Effector CD8-positive, alpha-beta T cell (primary cell): ENCODE measurements around the gene RUNX3.
"Not testable (repeated sequence)": the region's sequence is repeated elsewhere in the genome, so short reads cannot be mapped to it uniquely, and the experiment has no call there.

Experiments
- DNase-seq: peaks from one replicate; lab custom pipeline; 2025; lab: John Stamatoyannopoulos, UW

Gene RUNX3

DNA sequence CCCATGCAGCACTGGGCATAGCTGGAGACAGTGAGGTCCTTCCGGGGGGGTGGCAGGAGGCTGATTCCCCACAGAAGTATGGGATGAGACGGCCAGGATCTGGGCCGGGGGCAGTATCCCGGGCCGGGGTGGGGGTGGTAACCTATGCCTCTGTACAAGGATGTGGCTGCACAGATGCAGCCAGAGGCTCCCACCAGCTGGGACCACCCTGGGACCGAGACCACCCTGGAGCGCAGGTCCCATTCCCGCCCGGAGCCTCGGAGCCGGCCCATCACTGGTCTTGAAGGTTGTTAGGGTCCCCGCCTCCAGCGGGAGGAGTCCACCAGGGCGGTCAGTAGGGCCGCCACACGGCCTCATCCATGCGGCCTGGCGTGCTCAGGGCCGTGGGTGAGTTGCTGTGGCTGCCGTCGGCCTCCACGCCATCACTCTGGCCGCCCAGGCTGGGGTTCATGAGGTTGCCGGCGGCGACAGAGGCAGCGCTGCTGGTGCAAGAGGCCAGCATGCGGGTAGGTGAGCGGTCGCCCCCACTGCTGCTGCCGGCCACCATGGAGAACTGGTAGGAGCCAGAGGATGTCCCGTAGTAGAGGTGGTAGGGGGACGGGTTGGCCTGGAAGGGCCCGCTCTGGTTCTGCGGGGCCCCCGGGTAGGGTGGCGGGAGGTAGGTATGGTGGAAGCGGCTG lies 28.1 kb downstream of the RUNX3 start:
- no peak for DNase-seq

DNA sequence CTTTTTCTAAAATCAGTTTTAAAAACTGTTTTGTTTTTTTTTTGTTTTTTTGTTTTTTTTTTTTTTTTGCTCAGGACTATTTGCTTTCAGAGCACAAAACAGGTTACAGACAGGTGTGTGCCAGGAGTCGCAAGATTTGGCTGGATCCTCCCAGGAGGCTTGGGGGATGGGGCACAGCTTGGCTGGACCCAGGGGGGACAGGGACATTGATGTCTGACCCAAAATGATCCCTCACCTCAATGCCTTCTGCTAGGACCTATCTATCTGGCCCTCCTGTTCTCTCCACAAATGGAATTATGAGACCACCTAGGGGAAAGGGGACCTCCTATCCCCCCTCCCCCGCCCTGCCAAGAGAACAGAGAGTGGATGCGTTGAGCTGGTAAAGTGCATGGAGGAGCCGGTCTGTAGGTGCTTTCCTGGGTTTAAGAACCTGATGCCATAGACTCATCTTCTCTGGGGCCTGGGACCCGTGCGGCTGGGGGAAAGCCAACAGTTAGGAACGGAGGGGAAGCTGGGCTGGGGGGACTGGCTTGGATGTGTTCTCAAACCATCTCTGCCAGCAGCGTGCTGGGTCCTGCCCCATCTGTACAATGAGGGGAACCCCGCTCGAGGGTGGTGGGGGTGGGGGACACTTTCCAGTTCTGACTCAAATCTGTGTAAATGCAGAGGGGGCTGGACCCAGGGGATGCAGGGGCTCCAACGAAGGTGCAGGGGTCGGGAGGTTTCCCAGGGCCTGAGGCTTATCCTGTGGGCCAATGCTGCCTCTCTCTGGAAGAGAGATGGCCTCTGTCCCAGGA lies 28.9 kb downstream of the RUNX3 start:
- DNase-seq, result no peak

DNA sequence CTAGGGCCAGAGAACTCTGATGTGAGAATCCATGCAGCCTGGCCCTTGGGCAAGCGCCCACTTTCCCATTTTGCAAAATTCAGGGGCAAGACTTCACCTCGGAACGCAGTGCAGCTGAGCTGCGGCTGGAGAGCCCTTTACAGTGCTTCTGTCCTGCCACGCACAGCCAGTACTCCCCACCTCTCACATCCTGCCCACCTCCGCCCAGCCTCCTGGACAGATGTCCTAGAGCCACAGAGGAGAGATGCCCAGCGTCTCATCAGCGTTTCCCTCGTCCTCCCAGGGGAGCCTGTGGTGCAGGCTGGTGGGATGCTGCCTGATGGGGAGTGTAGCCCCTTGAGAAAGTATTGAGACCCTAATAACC lies 29.6 kb downstream of the RUNX3 start:
- DNase-seq, result no peak

DNA sequence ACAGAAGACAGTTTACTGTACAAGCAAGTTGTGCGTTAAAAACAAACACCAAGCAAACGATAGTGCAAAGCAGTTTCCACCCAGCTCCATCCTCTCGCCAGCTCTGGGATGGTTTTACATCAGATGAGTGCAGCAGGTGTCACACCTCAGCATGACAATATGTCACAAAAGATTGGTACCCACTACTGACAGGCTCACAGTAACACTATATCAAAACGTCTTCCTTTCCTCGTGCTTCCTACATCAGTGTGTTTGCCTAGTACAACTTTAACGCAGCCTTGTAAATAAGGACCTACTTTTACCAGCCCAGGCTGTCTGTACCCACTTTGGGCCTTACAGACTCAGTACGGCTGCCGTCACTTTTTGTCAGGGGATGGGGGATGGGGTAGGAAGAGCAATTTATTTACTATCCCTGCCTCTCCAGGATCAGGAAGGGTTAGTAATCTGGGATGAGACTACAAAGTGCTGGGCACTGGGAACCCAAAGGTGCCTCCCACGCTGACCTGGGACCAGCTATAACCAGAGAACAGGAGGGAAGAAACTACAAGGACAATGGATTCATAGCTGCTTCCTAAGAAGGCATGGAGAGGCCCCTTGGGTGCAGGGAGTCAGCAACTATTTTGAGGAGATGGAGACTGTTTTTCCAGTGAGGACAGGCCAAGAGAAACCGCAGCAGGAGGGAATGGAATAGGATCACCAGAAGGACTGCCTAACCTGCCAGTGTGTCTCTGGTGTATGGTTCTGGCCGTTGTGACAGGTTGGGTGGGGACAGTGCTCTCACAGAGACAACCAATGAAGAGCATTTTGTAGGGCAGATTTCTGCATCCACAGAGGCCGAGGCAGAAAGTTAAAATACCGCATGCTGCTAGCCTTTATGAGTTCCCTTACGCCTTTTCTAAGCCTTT lies 30.2 kb downstream of the RUNX3 start:
- DNase-seq, result no peak

- no peak for DNase-seq
Measured at GRCh38 chr1:24898909-24899439, 31.1 kb downstream of the RUNX3 start.

GRCh38 chr1:24898152-24898908 lies 31.7 kb downstream of the RUNX3 start:
- no peak for DNase-seq

GRCh38 chr1:24897263-24898151 lies 32.6 kb downstream of the RUNX3 start:
- DNase-seq, result no peak

- DNase-seq, result no peak
Measured at GRCh38 chr1:24896596-24897262, 33.3 kb downstream of the RUNX3 start.

- no peak for DNase-seq
Measured at GRCh38 chr1:24896176-24896575, 33.9 kb downstream of the RUNX3 start.

DNA sequence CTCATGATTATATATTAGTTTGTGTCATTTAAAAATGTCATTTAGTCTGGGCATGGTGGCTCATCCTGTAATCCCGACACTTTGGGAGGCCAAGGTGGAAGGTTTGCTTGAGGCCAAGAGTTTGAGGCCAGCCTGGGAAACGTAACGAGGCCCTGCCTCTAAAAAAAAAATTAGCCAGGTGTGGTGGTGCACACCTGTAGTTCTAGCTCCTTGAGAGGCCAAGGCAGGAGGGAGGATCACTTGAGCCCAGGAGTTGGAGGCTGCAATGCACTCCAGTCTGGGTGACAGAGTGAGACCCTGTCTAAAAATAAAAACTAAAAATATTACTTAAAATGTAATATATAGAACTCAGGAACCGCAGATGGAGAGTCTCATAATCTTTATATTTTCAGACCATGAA lies 34.6 kb downstream of the RUNX3 start:
- no peak for DNase-seq

- no peak for DNase-seq
Measured at GRCh38 chr1:24894002-24894401, 36.1 kb downstream of the RUNX3 start.

DNA sequence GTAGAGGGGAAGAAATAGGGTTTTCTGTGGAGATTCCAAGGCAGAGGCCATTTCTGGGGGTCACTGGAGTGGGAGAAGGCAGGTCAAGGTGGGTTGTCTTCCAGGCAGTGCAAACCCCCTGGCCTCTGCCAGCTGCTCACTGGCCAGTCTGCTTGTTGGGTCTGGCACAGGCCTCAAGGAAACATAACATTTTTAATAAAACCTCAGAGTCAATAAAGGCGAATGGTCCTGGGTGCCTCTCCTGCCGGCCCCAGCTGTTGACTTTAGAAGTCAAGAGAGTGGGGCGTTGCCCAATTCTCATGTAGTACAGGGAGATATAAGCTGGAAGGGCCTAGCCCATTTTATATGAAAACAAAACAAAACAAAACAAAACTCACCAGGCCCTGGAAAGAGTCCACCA lies 36.6 kb downstream of the RUNX3 start:
- no peak for DNase-seq

GRCh38 chr1:24892188-24893153 lies 37.6 kb downstream of the RUNX3 start:
- DNase-seq, result no peak

DNA sequence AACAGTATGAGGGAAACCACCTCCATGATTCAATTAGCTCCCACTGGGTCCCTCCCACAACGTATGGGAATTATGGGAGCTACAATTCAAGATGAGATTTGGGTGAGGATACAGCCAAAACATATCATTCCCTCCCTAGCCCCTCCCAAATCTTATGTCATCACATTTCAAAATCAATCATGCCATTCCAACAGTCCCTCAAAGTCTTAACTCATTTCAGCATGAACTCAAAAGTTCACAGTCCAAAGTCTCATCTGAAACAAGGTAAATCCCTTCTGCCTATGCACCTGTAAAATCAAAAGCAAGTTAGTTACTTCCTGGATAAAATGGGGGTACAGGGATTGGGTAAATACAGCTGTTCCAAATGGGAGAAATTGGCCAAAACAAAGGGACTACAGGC lies 38.7 kb downstream of the RUNX3 start:
- DNase-seq, result not testable (repeated sequence)

GRCh38 chr1:24890887-24891286 lies 39.2 kb downstream of the RUNX3 start:
- no peak for DNase-seq

DNA sequence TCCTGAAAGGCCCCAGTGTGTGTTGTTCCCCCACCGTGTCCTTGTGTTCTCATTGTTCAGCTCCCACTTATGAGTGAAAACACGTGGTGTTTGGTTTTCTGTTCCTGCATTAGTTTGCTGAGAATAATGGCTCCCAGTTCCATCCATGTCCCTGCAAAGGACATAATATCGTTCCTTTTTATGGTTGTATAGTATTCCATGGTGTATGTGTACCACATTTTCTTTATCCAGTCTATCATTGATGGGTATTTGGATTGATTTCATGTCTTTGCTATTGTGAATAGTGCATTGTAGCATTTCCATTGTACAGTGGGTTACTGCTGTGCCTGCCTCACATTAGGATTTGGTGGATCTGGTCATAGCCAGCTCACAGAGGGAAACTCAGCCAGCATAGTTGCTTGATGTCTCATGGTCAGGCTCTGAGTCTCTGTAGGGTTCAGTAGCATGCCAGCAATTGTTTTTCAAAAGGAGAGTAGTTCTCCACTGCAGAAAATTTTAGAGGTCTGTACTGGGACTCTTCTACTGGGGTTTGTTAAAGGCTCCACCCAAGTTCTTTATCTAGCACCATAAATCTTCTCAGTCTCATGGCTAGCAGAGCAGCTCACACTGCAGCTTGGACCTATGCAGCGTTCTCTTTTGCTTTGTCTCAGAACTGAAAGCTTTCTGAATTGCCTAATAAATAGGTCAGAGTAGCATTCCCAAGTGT lies 41.0 kb downstream of the RUNX3 start:
- DNase-seq, result no peak

DNA sequence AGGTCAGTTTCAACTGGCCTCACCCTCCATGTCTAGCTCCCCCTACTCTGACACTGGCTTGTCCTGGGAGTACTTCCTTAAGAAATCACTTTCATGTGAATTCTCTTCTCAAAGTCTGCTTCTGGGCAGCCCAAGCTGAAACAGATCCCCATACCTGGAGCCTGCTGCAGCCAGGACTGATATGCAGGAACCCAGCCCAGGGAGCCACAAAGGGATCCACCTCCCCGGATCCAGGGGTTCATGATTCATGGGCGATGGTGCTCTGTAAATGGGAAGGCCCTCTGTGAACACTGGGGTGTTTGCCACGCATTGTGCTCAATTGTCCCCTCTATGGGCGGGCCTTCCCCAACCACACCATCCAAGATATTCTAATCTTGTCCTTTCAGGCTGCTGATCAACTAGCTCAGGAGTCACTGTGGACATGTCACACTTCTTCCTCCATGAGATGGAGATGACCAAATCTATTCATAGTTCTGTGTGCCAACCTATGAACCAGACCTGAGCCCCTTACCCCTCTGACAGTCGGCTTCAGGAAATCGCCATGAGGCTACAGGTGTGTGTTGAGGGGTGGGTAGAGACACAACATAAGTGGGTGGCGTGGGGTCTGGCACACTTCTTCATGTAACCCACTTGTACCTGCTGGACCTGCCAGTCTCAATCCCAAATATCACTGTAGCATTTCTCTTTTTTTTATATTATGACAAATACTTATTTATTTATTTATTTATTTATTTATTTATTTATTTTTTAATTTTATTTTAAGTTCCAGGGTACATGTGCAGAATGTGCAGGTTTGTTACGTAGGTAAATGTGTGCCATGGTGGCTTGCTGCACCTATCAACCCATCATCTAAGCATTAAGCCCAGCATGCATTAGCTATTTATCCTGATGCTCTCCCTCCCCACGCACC lies 41.8 kb downstream of the RUNX3 start:
- DNase-seq, result no peak
